Osteoblast (primary cell): ENCODE data around the gene RYR3. TPM values are rescaled to one million over a fixed set of nuclear protein-coding genes. Genes with fewer than 3 reads are reported as not detected.
A peak's percentile ranks its signal among the peaks of the same experiment; 100 is the strongest.

Experiments used
- DNase-seq: peaks from one replicate; pipeline ENCODE4 v3.0.0; 2011; ENCODE audit warnings: low spot score, mixed read lengths; ENCODE audit not compliant: insufficient read length; ENCODE audit errors: missing footprints
- H2AFZ ChIP-seq: 2 replicates; pipeline ENCODE4 v1.6.0; 2011; ENCODE audit warnings: mild to moderate bottlenecking, low read length
- H3K27ac ChIP-seq: 2 replicates; pipeline ENCODE4 v1.5.1; 2011; ENCODE audit warnings: mild to moderate bottlenecking, low read depth, low read length, moderate library complexity
- H3K27me3 ChIP-seq: 2 replicates; pipeline ENCODE4 v1.6.0; 2012; ENCODE audit warnings: mild to moderate bottlenecking, control low read depth, inconsistent platforms, low read length, moderate library complexity; ENCODE audit not compliant: insufficient read depth
- H3K36me3 ChIP-seq: 2 replicates; pipeline ENCODE4 v1.5.1; 2011; ENCODE audit warnings: mild to moderate bottlenecking, low read length, control low read depth, moderate library complexity; ENCODE audit not compliant: insufficient read depth
- H3K4me1 ChIP-seq: 2 replicates; pipeline ENCODE4 v1.5.1; 2011; ENCODE audit warnings: mild to moderate bottlenecking, low read length, control low read depth, moderate library complexity; ENCODE audit not compliant: insufficient read depth
- H3K4me2 ChIP-seq: 2 replicates; pipeline ENCODE4 v1.6.0; 2011; ENCODE audit warnings: mild to moderate bottlenecking, low read length; ENCODE audit not compliant: insufficient read depth
- H3K4me3 ChIP-seq: fragments of 200-600 bp; sonication (generic); 3 replicates; pipeline ENCODE4 v1.5.1; 2012; ENCODE audit warnings: mild to moderate bottlenecking, low read length, inconsistent platforms; ENCODE audit not compliant: insufficient read depth
- H3K79me2 ChIP-seq: 2 replicates; pipeline ENCODE4 v1.6.0; 2012; ENCODE audit warnings: mild to moderate bottlenecking, low read length, control low read depth, inconsistent platforms; ENCODE audit not compliant: insufficient read depth
- H3K9me3 ChIP-seq: 2 replicates; pipeline ENCODE4 v1.5.1; 2011; ENCODE audit warnings: low read depth, low read length, control low read depth
- H4K20me1 ChIP-seq: 2 replicates; pipeline ENCODE4 v1.6.0; 2012; ENCODE audit warnings: mild to moderate bottlenecking, low read length, control low read depth; ENCODE audit not compliant: insufficient read depth
- CTCF ChIP-seq: IDR thresholded peaks from 2 replicates; pipeline ENCODE4 v1.5.1; 2011; ENCODE audit warnings: mild to moderate bottlenecking, low read depth, low read length, moderate library complexity; ENCODE audit errors: extremely low read depth
- total RNA-seq: library from RNA; depleted of rRNA; stranded (reverse); fragments of >200 nt; gene quantifications from 2 replicates; pipeline ENCODE4 v1.2.3, GENCODE V29; 2012

RYR3 gene
- total RNA-seq, 1 donor, result not detected

GRCh38 chr15:33506781-33507296, 196.1 kb downstream of the RYR3 start:
- H2AFZ ChIP-seq, result no peak overlapping the region
- no peaks in the 10 kb centered on the region for H3K4me1 ChIP-seq
- no peak overlapping the region for H3K4me3 ChIP-seq
- H4K20me1 ChIP-seq, result no peaks in the 10 kb centered on the region
- no peak overlapping the region for H3K4me2 ChIP-seq
- H3K27ac ChIP-seq, result no peak overlapping the region
- DNase-seq, result no peak
- H3K36me3 ChIP-seq, result no peaks in the 10 kb centered on the region
- H3K27me3 ChIP-seq, result no peaks in the 10 kb centered on the region
- no peak for TF ChIP-seq CTCF
- H3K9me3 ChIP-seq, result no peaks in the 10 kb centered on the region
- no peaks in the 10 kb centered on the region for H3K79me2 ChIP-seq

GRCh38 chr15:33508703-33509102, 197.9 kb downstream of the RYR3 start:
- Histone ChIP-seq H3K27me3 (no peaks in the 10 kb centered on the region), H3K4me3 (no peak overlapping the region), H3K36me3 (no peaks in the 10 kb centered on the region), H3K4me1 (no peaks in the 10 kb centered on the region), H3K79me2 (no peaks in the 10 kb centered on the region), H3K27ac (no peak overlapping the region), H3K9me3 (no peaks in the 10 kb centered on the region), H4K20me1 (no peaks in the 10 kb centered on the region), H3K4me2 (no peak overlapping the region), H2AFZ (no peak overlapping the region)
- no peak for TF ChIP-seq CTCF
- no peak for DNase-seq

- H3K4me2 ChIP-seq, result no peak overlapping the region
- H4K20me1 ChIP-seq, result no peaks in the 10 kb centered on the region
- no peak for TF ChIP-seq CTCF
- H3K27ac ChIP-seq, result no peak overlapping the region
- H3K4me3 ChIP-seq, result no peak overlapping the region
- H3K27me3 ChIP-seq, result no peaks in the 10 kb centered on the region
- no peaks in the 10 kb centered on the region for H3K36me3 ChIP-seq
- H3K4me1 ChIP-seq, result no peaks in the 10 kb centered on the region
- no peaks in the 10 kb centered on the region for H3K9me3 ChIP-seq
- H2AFZ ChIP-seq, result no peak overlapping the region
- peak; percentile 21 for DNase-seq
- H3K79me2 ChIP-seq, result no peaks in the 10 kb centered on the region
Measured at GRCh38 chr15:33515121-33515520, 204.4 kb downstream of the RYR3 start.

GRCh38 chr15:33516563-33516962, 205.8 kb downstream of the RYR3 start:
- Histone ChIP-seq H3K79me2 (no peaks in the 10 kb centered on the region), H3K4me3 (no peak overlapping the region), H3K9me3 (no peaks in the 10 kb centered on the region), H3K27me3 (no peaks in the 10 kb centered on the region), H4K20me1 (no peaks in the 10 kb centered on the region), H3K4me2 (no peak overlapping the region), H3K4me1 (no peaks in the 10 kb centered on the region), H3K36me3 (no peaks in the 10 kb centered on the region), H2AFZ (no peak overlapping the region), H3K27ac (no peak overlapping the region)
- no peak for TF ChIP-seq CTCF
- no peak for DNase-seq
